ENCODE measurements around the gene GRM8. TPM values are rescaled to one million over a fixed set of nuclear protein-coding genes. Genes with fewer than 3 reads are reported as not detected.

Gene GRM8
- polyA plus RNA-seq, 1 donor = 0.04 TPM

- Histone ChIP-seq H3K27ac (ENCODE audit: low read length) (no peak overlapping the region), H3K9me3 (ENCODE audit: control insufficient read depth, low read depth, low read length) (no peaks in the 10 kb centered on the region), H3K27me3 (ENCODE audit: control insufficient read depth, insufficient read depth, low read length) (peaks cover 5% of the 10 kb centered on the region), H3K4me1 (ENCODE audit: control insufficient read depth, insufficient read depth, low read length) (no peaks in the 10 kb centered on the region), H3K36me3 (ENCODE audit: control insufficient read depth, insufficient read depth, low read length) (no peaks in the 10 kb centered on the region), H3K4me3 (ENCODE audit: low read length) (no peak overlapping the region)
- DNase-seq = no peak
Observed at GRCh38 chr7:127231415-127231814, 21.3 kb downstream of the GRM8 start.

- Histone ChIP-seq H3K9me3 (ENCODE audit: control insufficient read depth, low read depth, low read length) (no peaks in the 10 kb centered on the region), H3K4me1 (ENCODE audit: control insufficient read depth, insufficient read depth, low read length) (no peaks in the 10 kb centered on the region), H3K36me3 (ENCODE audit: control insufficient read depth, insufficient read depth, low read length) (no peaks in the 10 kb centered on the region), H3K27me3 (ENCODE audit: control insufficient read depth, insufficient read depth, low read length) (peaks cover 5% of the 10 kb centered on the region), H3K27ac (ENCODE audit: low read length) (no peak overlapping the region), H3K4me3 (ENCODE audit: low read length) (no peak overlapping the region)
- no peak for DNase-seq
- no CpG with 5 or more reads among the region's 3 CpGs for WGBS (ENCODE audit: insufficient coverage, low lambda C conversion rate)
Observed at GRCh38 chr7:127230192-127230925, 22.4 kb downstream of the GRM8 start.

DNA sequence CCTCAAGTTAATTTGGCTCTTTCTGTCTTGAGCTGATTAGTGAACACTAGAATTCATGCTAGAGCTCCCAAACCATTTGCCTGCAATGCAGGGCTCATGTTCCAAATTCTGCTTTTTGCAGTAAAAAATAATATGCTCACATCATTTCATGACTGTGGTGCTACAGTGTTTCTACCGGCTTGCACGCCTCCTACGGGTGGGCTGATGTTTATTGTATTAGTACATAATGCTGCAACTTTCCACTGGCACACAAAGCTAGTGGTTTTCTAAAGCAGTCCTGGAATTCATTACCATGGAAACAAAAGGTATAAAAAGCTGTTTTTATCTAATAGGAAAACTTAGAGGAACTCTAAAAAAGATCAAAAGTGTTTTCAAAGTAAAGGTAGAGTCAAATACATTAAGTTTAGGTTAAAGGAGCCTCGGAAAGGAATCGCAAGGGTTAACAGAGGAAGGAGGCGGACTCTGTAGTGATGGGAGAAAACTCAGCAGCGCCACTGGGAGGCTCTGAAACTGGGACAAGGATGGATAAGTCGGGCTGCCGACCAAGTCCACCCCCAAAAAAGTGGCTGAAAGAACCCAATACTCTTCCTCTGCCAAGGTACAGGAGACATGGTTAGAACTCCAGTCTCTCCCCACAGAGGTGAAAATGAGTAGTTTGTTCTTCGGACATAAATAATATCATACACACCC lies 25.9 kb downstream of the GRM8 start:
- WGBS (ENCODE audit: insufficient coverage, low lambda C conversion rate) = 61% methylated on average over 5 of the region's 10 CpGs
- no peak for DNase-seq
- no peaks in the 10 kb centered on the region for H3K9me3 ChIP-seq (ENCODE audit: control insufficient read depth, low read depth, low read length)

GRCh38 chr7:127221731-127222130 lies 31.0 kb downstream of the GRM8 start:
- WGBS (ENCODE audit: insufficient coverage, low lambda C conversion rate) = no CpG with 5 or more reads among the region's 1 CpG
- Histone ChIP-seq H3K36me3 (ENCODE audit: control insufficient read depth, insufficient read depth, low read length) (no peaks in the 10 kb centered on the region), H3K27ac (ENCODE audit: low read length) (no peak overlapping the region), H3K4me3 (ENCODE audit: low read length) (no peak overlapping the region), H3K27me3 (ENCODE audit: control insufficient read depth, insufficient read depth, low read length) (peaks cover 2% of the 10 kb centered on the region), H3K4me1 (ENCODE audit: control insufficient read depth, insufficient read depth, low read length) (no peaks in the 10 kb centered on the region), H3K9me3 (ENCODE audit: control insufficient read depth, low read depth, low read length) (no peaks in the 10 kb centered on the region)
- no peak for DNase-seq

More for the DNA sequence above, 25.9 kb downstream of the GRM8 start:
- H3K4me3 ChIP-seq (ENCODE audit: low read length) = no peak overlapping the region
- peaks cover 5% of the 10 kb centered on the region for H3K27me3 ChIP-seq (ENCODE audit: control insufficient read depth, insufficient read depth, low read length)
- no peak overlapping the region for H3K27ac ChIP-seq (ENCODE audit: low read length)
- no peaks in the 10 kb centered on the region for H3K4me1 ChIP-seq (ENCODE audit: control insufficient read depth, insufficient read depth, low read length)
- H3K36me3 ChIP-seq (ENCODE audit: control insufficient read depth, insufficient read depth, low read length) = no peaks in the 10 kb centered on the region

- WGBS (ENCODE audit: insufficient coverage, low lambda C conversion rate) = 90% methylated on average over 2 of the region's 4 CpGs
- Histone ChIP-seq H3K4me1 (ENCODE audit: control insufficient read depth, insufficient read depth, low read length) (no peaks in the 10 kb centered on the region), H3K27ac (ENCODE audit: low read length) (no peak overlapping the region), H3K9me3 (ENCODE audit: control insufficient read depth, low read depth, low read length) (no peaks in the 10 kb centered on the region), H3K27me3 (ENCODE audit: control insufficient read depth, insufficient read depth, low read length) (no peaks in the 10 kb centered on the region), H3K4me3 (ENCODE audit: low read length) (no peak overlapping the region), H3K36me3 (ENCODE audit: control insufficient read depth, insufficient read depth, low read length) (no peaks in the 10 kb centered on the region)
- no peak for DNase-seq
Observed at GRCh38 chr7:127214956-127215718, 37.6 kb downstream of the GRM8 start.

DNA sequence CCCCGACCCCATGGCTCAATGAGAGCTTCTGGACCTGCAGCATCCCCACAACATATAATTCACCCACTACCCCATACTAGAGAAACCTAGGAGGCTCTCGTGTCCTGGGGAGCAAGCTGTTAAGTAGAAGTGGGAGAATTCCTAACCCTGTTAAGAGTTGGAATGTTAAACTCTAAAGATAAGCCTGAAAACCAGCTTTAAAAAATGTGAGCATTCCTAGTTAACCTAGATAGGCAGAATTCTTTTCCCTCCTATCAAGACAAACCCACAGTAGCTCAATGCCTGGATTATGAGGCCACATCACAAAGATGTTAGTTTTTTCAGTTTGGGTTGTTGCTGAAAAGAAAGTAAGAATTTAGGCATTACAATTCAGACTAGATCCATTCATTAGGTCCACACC lies 42.9 kb downstream of the GRM8 start:
- WGBS (ENCODE audit: insufficient coverage, low lambda C conversion rate) = no CpG with 5 or more reads among the region's 2 CpGs

DNA sequence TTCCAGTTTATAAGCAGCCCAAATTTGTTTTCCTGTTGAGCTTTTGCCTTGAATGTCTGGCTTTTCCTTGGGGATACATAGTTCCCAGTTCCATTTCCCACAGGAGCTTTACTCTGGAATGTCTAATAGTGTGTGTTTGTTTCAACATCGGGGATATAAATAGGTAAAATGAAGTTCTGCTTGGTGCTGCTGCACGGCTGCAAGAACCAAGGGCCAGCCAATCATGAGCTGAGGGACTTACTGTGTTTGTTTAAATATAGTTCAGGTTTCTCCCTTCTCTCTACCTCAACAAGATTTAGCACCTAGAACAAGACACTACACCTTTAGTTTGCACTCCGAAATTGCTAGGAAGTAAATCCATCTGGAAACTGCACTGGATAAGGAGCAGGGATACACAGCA lies 43.9 kb downstream of the GRM8 start:
- no CpG with 5 or more reads among the region's 3 CpGs for WGBS (ENCODE audit: insufficient coverage, low lambda C conversion rate)
- H3K4me3 ChIP-seq (ENCODE audit: low read length) = no peak overlapping the region

More for the DNA sequence above, 42.9 kb downstream of the GRM8 start:
- no peak for DNase-seq
- Histone ChIP-seq H3K27ac (ENCODE audit: low read length) (no peak overlapping the region), H3K4me3 (ENCODE audit: low read length) (no peak overlapping the region), H3K9me3 (ENCODE audit: control insufficient read depth, low read depth, low read length) (no peaks in the 10 kb centered on the region), H3K36me3 (ENCODE audit: control insufficient read depth, insufficient read depth, low read length) (no peaks in the 10 kb centered on the region), H3K27me3 (ENCODE audit: control insufficient read depth, insufficient read depth, low read length) (no peaks in the 10 kb centered on the region), H3K4me1 (ENCODE audit: control insufficient read depth, insufficient read depth, low read length) (no peaks in the 10 kb centered on the region)

GRCh38 chr7:127208351-127208750 lies 44.4 kb downstream of the GRM8 start:
- Histone ChIP-seq H3K9me3 (ENCODE audit: control insufficient read depth, low read depth, low read length) (no peaks in the 10 kb centered on the region), H3K4me1 (ENCODE audit: control insufficient read depth, insufficient read depth, low read length) (no peaks in the 10 kb centered on the region), H3K36me3 (ENCODE audit: control insufficient read depth, insufficient read depth, low read length) (no peaks in the 10 kb centered on the region), H3K27me3 (ENCODE audit: control insufficient read depth, insufficient read depth, low read length) (no peaks in the 10 kb centered on the region), H3K27ac (ENCODE audit: low read length) (no peak overlapping the region), H3K4me3 (ENCODE audit: low read length) (no peak overlapping the region)
- DNase-seq = no peak
- no CpG with 5 or more reads among the region's 3 CpGs for WGBS (ENCODE audit: insufficient coverage, low lambda C conversion rate)

More for the DNA sequence above, 43.9 kb downstream of the GRM8 start:
- Histone ChIP-seq H3K4me1 (ENCODE audit: control insufficient read depth, insufficient read depth, low read length) (no peaks in the 10 kb centered on the region), H3K36me3 (ENCODE audit: control insufficient read depth, insufficient read depth, low read length) (no peaks in the 10 kb centered on the region), H3K27me3 (ENCODE audit: control insufficient read depth, insufficient read depth, low read length) (no peaks in the 10 kb centered on the region), H3K9me3 (ENCODE audit: control insufficient read depth, low read depth, low read length) (no peaks in the 10 kb centered on the region), H3K27ac (ENCODE audit: low read length) (no peak overlapping the region)
- no peak for DNase-seq

DNA sequence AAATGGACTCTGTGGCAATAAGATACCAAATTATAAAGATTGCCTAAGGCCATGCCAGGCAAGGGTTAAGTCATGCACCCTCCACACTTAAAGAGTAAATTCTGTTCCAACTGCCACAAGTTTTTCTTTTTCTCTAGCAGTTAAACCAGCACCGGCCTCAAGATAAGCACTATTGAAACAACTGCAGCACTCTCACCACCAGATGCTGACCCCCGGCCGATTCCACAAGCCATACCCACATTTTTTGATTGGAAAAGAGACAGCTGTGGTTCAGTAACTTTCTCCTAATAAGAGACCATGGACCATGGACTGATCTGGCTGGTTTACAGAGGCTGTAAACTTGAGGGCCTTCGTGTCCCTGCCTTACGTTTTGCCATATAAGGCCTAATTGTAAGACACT lies 44.9 kb downstream of the GRM8 start:
- DNase-seq = no peak
- no peaks in the 10 kb centered on the region for H3K4me1 ChIP-seq (ENCODE audit: control insufficient read depth, insufficient read depth, low read length)
- H3K9me3 ChIP-seq (ENCODE audit: control insufficient read depth, low read depth, low read length) = no peaks in the 10 kb centered on the region
- no peaks in the 10 kb centered on the region for H3K36me3 ChIP-seq (ENCODE audit: control insufficient read depth, insufficient read depth, low read length)
- H3K27ac ChIP-seq (ENCODE audit: low read length) = no peak overlapping the region
- WGBS (ENCODE audit: insufficient coverage, low lambda C conversion rate) = 60% methylated on average over 2 of the region's 5 CpGs
- H3K27me3 ChIP-seq (ENCODE audit: control insufficient read depth, insufficient read depth, low read length) = no peaks in the 10 kb centered on the region
- no peak overlapping the region for H3K4me3 ChIP-seq (ENCODE audit: low read length)

- H3K27ac ChIP-seq (ENCODE audit: low read length) = no peak overlapping the region
- H3K36me3 ChIP-seq (ENCODE audit: control insufficient read depth, insufficient read depth, low read length) = no peaks in the 10 kb centered on the region
- no peak overlapping the region for H3K4me3 ChIP-seq (ENCODE audit: low read length)
- no peaks in the 10 kb centered on the region for H3K27me3 ChIP-seq (ENCODE audit: control insufficient read depth, insufficient read depth, low read length)
- WGBS (ENCODE audit: insufficient coverage, low lambda C conversion rate) = 84% methylated on average over 3 of the region's 4 CpGs
- DNase-seq = no peak
- no peaks in the 10 kb centered on the region for H3K4me1 ChIP-seq (ENCODE audit: control insufficient read depth, insufficient read depth, low read length)
- no peaks in the 10 kb centered on the region for H3K9me3 ChIP-seq (ENCODE audit: control insufficient read depth, low read depth, low read length)
Observed at GRCh38 chr7:127207230-127207629, 45.5 kb downstream of the GRM8 start.
